Panc1 (cell line): ENCODE results near the gene BAD.

Experiments used
- CTCF ChIP-seq: fragments of 450-650 bp; IDR thresholded peaks from 2 replicates; pipeline ENCODE4 v1.5.1; 2017; ENCODE audit warnings: mild to moderate bottlenecking
- POLR2AphosphoS5 ChIP-seq: IDR thresholded peaks from 2 replicates; pipeline ENCODE4 v1.6.1; 2012; ENCODE audit warnings: mild to moderate bottlenecking, low read depth, low read length, moderate library complexity
- REST ChIP-seq, 2 experiments: IDR thresholded peaks; 2 replicates each; pipeline ENCODE4 v1.6.1; 2011 to 2012; ENCODE audit warnings: low read depth in 2 of 2, control low read depth in 1 of 2, low read length in 1 of 2, mild to moderate bottlenecking in 1 of 2, moderate library complexity in 1 of 2; ENCODE audit not compliant: insufficient read depth in 1 of 2
- SIN3A ChIP-seq: IDR thresholded peaks from 2 replicates; pipeline ENCODE4 v1.6.1; 2012; ENCODE audit warnings: low read depth, mild to moderate bottlenecking, low read length, moderate library complexity, borderline replicate concordance; ENCODE audit not compliant: insufficient read depth
- TCF7L2 ChIP-seq: IDR thresholded peaks from 2 replicates; pipeline ENCODE4 v1.6.1; 2011; ENCODE audit warnings: mild to moderate bottlenecking, low read depth, low read length, inconsistent platforms

GRCh38 chr11:64295760-64296159, 11.3 kb upstream of the BAD start:
- TF ChIP-seq SIN3A (no peak), POLR2AphosphoS5 (no peak), CTCF (no peak), REST (IDR thresholded peaks at IDR 0.05; ENCODE audit: insufficient read depth in 1 of 2, low read depth in 2 of 2, low read length in 1 of 2) (no peak), TCF7L2 (no peak)
